ENCODE results near the gene DDX60.
"Not testable (repeated sequence)": the region's sequence is repeated elsewhere in the genome, so short reads cannot be mapped to it uniquely, and the experiment has no call there.

The DDX60 gene

DNA sequence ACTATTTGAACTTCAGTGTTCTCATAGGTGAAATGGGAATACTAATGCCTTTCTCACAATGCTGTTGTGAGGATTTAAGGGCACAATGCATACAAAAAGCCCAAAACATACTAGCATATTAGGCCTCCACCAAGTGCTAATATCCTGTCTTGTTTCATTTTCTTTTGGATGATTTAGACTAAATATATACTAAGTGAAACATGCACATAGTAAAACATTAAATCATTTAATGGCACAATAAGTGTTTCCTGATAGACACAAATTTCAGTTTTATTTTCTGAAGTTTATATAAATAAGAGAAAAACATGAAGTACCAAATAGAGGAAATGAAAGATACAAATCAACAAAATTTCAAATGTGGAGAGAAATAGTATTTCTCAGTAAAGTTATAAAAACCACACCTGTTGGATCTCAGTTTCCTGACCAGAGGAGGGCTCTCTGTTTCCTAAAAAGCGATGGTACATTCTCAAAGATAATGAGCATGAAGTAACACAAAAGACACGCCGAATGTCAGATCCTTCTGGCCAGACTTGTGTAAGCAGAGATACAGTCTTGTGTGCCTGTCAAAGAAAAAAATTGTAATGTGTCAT is 25.1 kb downstream of the DDX60 start:
- no peak for DNase-seq (ENCODE audit: low read depth in 2 of 2, low spot score in 1 of 2)

DNA sequence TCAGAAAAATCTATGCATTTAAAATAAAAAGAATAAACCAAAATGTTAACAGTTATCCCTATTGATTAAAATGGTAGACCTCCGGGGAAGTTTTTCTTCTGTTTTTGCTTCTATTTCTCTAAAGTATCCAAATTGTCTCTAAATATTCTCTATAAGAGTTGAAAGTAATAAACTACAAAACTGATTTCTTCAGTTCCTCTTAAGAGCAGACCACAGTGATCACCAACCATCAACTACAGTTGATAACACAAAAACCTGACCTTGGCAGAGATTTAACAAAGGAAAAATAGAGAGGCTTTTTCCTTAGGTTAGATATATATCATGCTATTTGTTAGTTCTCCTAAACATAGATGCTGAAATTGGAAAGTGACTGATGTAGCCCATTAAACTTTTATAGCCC is 27.3 kb downstream of the DDX60 start:
- no peak for DNase-seq (ENCODE audit: low read depth in 2 of 2, low spot score in 1 of 2)

DNA sequence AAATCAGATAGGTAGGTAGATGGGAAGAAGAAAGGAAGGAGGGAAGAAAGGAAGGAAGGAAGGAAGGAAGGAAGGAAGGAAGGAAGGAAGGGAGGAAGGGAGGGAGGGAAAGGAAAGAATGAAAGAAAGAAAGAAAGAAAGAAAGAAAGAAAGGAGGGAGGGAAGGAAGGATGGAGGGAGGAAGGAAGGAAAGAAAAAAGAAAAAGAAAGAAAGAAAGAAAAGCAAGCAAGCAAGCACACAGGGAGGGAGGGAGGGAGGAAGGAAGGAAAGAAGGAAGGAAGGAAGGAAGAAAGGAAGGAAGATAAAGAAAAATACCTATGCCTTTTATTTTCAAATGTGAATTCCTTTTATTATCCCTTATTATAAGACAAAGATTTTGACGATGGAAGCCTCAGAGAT is 32.7 kb downstream of the DDX60 start:
- not testable (repeated sequence) for DNase-seq (ENCODE audit: low read depth in 2 of 2, low spot score in 1 of 2)

DNA sequence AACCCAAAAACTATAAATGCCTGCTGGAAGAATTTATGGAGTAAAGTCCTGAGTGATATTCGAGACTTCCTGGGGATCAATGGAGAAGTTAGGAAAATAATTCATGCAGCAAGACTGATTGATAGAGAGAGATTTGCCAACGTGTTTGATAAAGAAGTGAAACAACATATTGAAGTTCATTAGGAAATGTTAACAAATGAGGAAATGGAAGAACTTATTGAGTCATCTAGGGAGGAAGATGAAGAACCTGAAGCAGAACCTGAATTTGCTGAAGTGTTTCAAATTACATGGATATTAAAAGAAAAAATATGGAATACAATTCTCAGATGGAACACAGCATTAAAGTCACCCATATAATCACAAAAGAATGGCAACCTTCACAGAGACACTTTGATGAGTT is 39.0 kb downstream of the DDX60 start:
- DNase-seq (ENCODE audit: low read depth in 2 of 2, low spot score in 1 of 2): no peak

DNA sequence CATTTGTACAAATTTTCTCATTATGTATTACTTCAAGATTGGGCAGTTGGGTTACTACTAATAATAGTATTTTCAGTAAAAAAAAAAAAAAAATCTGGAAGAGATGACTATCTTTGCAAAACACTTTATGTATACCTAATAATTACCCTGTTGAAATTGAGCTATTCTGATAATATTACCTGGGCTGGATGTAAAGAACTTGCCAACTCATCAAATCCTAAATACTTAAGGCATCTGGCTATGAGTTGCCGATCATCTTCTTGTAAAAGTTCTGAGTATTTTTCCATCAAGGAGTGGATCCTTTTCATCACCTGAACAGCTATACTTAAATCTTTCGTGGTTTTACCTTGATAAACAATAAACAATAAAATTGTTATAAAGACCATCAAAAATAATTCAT is 42.7 kb downstream of the DDX60 start:
- DNase-seq (ENCODE audit: low read depth in 2 of 2, low spot score in 1 of 2): no peak

DNA sequence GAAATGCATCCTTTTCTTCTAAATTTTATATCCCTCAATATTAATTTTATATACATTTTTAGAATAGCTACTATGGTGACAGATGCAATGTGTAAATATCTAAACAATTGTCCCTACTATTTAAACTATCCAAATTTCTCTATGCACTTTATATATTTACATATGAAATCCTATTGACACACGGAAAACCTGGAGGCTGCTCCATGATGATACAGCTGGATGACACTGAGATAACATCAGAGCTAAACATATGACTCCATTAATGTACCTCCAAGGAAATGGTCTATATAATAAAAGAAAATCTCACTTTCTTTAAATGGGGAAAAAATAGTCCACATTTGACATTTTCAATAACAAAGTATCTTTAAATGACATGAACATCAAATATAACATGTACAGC is 43.7 kb downstream of the DDX60 start:
- DNase-seq (ENCODE audit: low read depth in 2 of 2, low spot score in 1 of 2): no peak

DNA sequence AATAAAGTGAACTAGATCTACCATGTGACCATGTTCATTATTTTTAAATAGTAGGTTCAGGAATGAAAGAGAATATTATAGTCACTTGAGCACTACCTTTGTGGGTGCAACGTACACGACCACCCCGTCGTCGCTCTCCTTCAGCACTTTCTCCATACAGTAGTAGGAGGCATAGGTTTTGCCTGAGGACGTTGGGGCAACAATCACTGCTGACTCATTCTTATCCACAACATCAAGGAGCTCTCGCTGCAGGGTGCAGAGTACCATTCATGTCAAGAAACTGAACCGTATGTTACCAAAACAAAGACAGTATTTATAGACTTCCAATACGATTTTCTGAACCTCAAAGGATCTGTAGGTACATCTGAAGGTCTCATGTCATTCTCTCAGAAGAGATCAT is 44.7 kb downstream of the DDX60 start:
- DNase-seq (ENCODE audit: low read depth in 2 of 2, low spot score in 1 of 2): no peak

DNA sequence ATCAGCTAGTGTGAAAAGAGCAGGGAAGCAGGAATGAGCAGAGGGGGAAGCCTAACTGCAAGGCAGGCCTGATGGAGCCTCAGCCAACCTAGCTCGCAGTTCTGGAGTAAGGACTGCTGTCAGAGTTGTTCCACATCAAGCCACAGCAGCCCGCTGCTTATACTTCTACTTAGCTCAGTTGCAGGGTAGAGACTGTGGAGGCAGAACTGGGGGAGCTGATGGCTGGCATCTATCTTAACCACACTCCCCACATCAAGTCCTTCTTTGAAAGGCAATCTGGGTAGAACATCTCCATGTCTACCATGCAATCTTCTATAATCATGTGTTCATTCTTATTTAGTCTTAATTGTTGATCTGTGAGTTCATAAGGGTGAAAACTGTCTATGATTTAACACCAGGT is 46.1 kb downstream of the DDX60 start:
- DNase-seq (ENCODE audit: low read depth in 2 of 2, low spot score in 1 of 2): no peak

DNA sequence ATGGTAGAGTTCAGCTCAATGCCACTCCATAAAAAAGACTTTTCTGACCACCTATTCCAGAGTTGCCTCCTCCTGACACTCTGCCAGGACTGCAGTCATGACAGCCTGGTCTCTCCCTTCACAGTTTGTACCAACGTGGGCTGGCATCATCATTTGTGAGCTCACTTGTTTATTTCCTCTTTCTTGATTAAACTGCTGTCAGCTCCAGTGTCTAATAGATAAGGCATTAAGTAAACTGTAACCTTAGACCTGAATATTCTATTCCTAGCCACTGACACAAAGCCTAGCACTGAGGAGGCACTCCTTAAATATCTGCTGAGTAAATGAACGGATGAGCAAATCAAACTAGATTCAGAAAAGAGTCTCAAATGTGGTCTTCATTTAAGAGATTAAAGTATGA is 48.7 kb downstream of the DDX60 start:
- no peak for DNase-seq (ENCODE audit: low read depth in 2 of 2, low spot score in 1 of 2)

DNA sequence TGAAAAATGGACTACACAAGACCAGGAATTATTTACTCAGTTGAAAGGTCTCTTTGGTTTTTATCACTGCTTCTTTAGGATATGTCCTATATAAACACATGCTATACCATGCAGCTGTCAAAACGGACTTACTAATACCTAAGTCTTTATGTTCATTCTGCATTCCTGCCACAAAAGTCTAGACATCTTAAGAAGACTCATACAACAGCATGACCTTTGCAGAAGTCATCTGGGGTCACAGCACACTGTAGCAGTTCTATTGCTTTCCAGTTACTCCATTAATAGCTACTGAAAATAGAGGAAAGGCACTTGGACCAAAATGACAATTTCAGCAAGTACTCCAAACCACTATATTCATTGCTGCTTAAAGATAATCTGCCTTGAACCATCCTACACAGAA is 53.2 kb downstream of the DDX60 start:
- no peak for DNase-seq (ENCODE audit: low read depth in 2 of 2, low spot score in 1 of 2)

DNA sequence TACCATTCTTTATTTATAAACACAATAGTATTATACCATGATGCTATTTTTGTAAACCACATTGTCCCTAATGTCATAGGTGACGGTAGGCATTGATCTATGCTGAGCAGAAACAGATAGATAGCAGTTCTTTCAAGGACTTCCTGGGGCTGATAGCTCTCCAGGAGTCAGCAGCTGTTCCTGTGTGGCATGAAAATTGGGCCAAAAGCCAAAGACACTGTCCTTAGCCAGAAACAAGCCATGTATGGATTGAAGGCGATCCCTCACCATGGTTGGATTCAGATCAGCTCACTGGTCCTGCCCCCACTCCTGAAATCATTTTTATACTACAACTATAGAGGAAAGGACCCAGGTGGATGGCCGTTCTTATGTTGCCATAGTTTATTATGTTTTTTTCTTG is 53.6 kb downstream of the DDX60 start:
- DNase-seq (ENCODE audit: low read depth in 2 of 2, low spot score in 1 of 2): no peak

DNA sequence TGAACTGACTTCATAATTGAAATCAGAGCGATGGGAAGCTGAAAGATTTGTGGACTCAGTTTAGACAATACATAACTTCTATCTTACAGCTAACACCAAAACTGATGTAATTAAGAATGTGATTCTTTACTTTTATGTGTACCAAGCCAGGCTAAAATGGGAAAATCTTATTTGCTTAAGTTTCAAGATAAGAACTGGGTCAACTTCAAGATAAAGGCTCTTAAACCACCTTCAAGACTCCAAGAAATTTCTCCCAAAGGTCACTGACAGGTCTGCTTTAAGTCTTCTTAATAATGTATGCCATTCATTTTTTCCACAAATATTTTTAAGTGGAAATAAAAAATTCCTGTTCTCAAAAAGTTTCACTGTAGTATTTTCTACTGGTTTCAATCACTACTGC is 55.5 kb downstream of the DDX60 start:
- DNase-seq (ENCODE audit: low read depth in 2 of 2, low spot score in 1 of 2): no peak

DNA sequence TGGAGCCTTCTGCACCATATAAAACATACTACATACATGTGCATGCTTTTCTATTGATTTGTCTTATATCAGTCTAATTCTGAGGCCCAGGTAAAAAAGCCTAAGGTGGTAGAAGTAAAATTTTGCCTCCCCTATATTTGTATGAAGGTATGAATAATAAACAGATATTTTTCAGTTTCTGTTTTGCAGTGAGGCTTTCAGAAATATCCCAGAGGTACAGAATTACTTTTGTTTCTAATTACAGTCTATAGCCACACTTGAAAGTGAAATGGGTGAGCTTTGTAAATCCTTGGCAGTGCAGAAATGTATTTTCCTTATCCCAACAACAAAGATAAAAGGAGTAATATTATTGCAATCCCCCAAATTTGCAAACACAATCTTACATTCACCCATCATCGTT is 59.5 kb downstream of the DDX60 start:
- no peak for DNase-seq (ENCODE audit: low read depth in 2 of 2, low spot score in 1 of 2)

DNA sequence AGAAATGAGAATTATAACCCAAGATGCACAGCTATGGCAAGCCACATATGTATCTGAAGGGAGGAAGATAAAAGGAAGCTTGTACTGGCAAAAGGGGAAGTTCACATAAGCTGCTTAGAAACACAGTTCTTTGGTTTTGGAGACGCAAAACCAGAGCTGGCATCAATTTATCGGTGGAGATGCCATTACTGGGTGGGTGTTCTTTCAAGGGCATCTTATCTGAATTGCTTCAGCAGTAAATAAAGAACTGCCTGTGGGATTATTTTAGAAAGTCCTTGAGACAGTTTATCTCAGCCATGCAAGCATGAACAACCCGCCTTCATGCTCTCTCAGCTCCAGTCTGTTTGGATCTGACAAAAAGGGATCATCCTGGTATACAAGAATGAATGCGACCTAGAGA is 60.8 kb downstream of the DDX60 start:
- no peak for DNase-seq (ENCODE audit: low read depth in 2 of 2, low spot score in 1 of 2)

DNA sequence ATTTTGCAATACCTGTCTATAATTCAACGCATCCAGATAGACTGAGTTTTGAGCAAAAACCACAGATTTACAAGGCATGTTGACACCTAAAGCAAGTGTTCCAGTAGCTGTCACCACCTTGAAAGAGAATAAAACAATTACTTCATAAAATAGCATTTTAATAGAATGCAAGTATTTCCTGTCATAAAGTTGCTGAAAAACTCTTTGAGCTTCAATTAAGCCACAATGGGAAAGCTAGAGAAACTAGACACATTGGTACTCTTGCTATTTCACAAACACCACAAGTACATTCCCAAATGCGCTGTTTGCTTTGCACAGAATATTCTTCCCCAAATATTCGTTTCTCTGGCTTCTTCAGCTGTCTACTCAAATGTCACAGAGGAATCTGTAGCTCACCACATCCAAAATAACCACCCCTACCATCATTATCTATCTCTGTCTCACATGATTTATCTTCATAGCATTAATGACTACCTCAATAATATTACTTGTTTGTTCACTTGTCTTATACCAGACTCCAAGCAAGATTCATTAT is 70.3 kb downstream of the DDX60 start:
- DNase-seq (ENCODE audit: low read depth in 2 of 2, low spot score in 1 of 2): no peak

DNA sequence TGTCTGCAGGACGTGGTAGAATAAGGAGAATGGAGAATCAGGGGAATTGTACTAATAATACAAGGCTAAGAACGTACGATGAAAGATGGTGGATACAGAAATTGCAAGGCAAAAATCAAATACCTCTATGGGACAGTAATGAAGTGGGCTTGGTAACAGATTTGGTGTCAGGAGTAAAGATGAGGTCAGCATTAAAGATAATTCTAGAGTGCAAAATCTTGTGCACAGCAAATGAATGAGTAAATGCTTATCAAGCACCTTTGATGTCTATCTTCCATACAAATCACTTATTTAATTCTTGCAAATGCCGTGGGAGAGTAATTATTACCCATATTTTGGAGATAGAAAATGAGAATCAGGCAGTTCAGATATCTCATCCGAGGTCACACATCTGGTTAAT is 70.9 kb downstream of the DDX60 start:
- DNase-seq (ENCODE audit: low read depth in 2 of 2, low spot score in 1 of 2): no peak

DNA sequence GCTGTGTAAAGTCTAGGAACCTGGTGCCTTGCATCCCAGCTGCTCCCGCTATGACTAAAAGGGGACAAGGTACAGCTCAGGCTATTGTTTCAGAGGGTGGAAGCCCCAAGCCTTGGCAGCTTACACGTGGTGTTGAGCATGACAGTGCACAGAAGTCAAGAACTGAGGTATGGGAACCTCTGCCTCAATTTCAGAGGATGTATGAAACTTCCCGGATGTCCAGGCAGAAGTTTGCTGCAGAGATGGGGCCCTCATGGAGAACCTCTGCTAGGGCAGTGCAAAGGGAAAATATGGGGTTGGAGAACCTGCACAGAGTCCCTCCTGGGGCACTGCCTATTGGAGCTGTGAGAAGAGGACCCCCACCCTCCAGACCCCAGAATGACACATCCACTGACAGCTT is 76.6 kb downstream of the DDX60 start:
- DNase-seq (ENCODE audit: low read depth in 2 of 2, low spot score in 1 of 2): no peak

DNA sequence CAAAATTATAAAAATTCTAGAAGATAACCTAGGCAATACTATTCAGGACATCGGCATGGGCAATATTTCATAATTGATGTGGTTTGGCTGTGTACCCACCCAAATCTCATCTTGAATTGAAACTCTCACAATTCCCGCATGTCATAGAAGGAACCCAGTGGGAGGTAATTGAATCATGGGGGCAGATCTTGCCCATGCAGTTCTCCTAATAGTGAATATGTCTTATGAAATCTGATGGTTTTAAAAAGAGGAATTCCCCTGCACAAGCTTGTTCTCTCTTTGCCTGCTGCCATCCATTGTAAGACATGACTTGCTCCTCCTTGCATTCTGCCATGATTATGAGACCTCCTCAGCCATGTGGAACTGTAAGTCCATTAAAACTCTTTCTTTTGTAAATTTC is 77.7 kb downstream of the DDX60 start:
- DNase-seq (ENCODE audit: low read depth in 2 of 2, low spot score in 1 of 2): no peak

DNA sequence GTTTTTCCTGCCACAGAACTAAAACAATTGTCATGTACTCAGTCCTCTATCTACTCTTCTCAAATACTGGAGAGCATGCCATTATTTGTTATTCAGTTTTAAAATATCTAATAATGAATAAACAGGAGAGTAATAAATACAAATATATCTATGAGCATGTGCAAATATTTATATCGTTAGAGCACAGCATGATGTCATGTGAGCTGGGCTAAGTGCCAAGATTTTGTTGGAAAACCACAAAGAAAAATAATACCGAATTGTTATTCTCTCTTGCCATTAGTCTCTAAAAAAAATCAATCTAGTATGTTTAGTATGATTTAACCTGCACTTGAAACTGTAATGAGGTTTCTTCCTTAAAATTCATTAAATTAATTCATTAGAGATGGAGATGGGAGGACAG is 97.3 kb downstream of the DDX60 start:
- DNase-seq (ENCODE audit: low read depth in 2 of 2, low spot score in 1 of 2): no peak

DNA sequence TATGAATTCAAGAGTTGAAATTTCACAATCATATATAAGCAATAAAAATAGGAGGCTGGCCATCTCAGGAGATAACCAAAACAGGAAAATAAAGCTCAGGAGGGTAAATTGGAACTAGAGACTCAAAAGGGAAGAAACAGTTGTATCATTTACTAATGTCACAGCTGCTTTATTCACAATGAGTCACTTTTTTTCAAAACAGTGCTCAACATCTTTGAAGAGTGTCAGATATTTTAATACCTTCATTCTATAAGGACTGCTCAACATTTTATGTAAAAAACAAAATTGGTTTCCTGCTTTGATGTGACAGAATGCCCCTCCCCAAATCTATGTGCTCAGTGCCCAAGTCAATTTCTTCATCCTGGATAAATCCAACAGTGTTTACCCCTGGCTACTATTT is 97.7 kb downstream of the DDX60 start:
- DNase-seq (ENCODE audit: low read depth in 2 of 2, low spot score in 1 of 2): no peak

DNA sequence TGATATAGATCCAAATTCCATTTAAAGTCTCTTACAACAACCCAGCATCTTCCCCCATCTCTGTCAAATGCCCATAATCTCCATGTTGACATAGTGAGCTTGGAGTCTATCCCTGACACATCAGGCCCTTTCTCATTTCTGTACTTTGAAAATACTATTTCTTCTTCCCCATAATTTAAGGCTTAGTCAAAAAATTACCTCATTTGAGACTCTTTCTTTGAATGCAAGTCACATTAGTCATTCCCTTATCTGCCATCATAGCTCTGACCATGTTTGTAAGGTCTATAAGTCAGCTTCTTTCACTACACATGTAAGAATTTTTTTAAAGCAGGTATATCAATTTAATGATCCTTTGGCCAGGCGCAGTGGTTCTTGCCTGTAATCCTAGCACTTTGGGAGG is 99.9 kb downstream of the DDX60 start:
- no peak for DNase-seq (ENCODE audit: low read depth in 2 of 2, low spot score in 1 of 2)

DNA sequence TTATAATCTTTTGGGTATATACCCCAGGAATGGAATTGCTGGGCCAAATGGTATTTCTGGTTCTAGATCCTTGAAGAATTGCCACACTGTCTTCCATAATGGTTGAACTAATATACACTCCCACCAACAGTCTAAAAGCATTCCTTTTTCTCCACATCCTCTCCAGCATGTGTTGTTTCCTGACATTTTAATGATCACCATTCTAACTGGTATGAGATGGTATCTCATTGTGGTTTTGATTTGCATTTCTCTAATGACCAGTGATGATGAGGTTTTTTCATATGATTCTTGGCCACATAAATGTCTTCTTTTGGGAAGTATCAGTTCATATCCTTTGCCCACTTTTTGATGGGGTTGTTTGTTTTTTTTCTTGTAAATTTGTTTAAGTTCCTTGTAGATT is 105.0 kb downstream of the DDX60 start:
- not testable (repeated sequence) for DNase-seq (ENCODE audit: low read depth in 2 of 2, low spot score in 1 of 2)

DNA sequence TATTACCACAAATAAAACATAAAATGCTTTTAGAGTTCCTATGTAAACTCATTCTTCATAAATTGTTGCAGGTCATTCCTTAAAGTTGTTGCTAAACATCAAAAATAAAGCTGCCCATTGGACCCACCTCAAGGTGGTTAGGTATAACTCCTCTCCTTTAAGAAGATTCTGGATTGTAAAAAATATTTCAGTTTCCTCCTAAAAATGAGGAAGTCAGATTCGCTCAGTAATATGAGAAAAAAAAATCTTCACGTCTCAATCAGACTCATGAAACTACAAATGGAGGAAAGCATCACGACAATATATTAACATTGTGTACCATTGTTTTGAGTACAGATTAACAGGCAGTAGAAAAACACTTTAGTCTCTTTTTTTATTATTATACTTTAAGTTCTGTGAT is 105.9 kb downstream of the DDX60 start:
- DNase-seq (ENCODE audit: low read depth in 2 of 2, low spot score in 1 of 2): no peak

All from stimulated activated CD8-positive, alpha-beta memory T cell treated with anti-CD3 and anti-CD28 coated beads, Interleukin-4, amount 100 ng/mL, for 1 hour (primary cell).